ENCODE measurements around the gene NUMB.
"Not testable (repeated sequence)": the region's sequence is repeated elsewhere in the genome, so short reads cannot be mapped to it uniquely, and the experiment has no call there.

Gene NUMB

DNA sequence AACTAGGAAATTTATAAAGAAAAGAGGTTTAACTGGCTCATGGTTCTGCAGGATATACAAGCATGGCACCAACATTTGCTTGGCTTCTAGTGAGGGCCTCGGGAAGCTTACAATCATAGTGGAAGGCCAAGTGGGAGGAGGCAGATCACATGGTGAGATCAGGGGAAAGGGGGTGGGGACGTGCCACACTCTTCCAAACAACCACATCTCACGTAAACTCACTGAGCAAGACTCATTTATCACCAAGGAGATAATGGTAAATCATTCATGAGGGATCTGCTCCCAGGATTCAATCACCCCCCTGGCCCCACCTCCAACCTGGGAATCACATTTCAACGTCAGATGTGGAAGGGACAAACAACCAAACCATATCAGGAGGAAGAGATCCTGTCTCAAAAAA lies 35.8 kb downstream of the NUMB start:
- no peak for DNase-seq (ENCODE audit: low spot score)
- Histone ChIP-seq H3K9ac (ENCODE audit: low read depth, low read length, poor library complexity) (peak overlapping the region; percentile 24), H2BK12ac (ENCODE audit: low read length) (no peak overlapping the region), H3K18ac (ENCODE audit: low read length) (no peak overlapping the region), H2AFZ (ENCODE audit: low read length) (no peak overlapping the region), H4K8ac (ENCODE audit: low read depth, low read length) (no peak overlapping the region), H3K27me3 (ENCODE audit: control insufficient read depth in 3 of 3, insufficient read depth in 3 of 3, low read depth in 1 of 3, low read length in 3 of 3) (no peaks in the 10 kb centered on the region), H3K4me2 (ENCODE audit: insufficient read depth, low read length, poor library complexity, severe bottlenecking) (no peak overlapping the region), H3K9me3 (replicated peaks in 1 of 2; ENCODE audit: control insufficient read depth in 2 of 2, insufficient read depth in 1 of 2, low read depth in 1 of 2, low read length in 2 of 2) (peaks cover 0 to 1% of the 10 kb centered on the region in 2 donors), H2AK5ac (ENCODE audit: low read depth, low read length) (no peak overlapping the region), H3K27ac (replicated peaks; ENCODE audit: low read length) (no peak overlapping the region), H2BK15ac (ENCODE audit: low read length) (no peak overlapping the region), H3K23ac (ENCODE audit: low read depth, low read length, poor library complexity) (no peak overlapping the region), H3K4me1 (ENCODE audit: control insufficient read depth in 2 of 2, insufficient read depth in 1 of 2, low read depth in 1 of 2, low read length in 2 of 2) (no peaks in the 10 kb centered on the region), H3K4me3 (ENCODE audit: low read length in 2 of 2) (no peak overlapping the region), H3K79me1 (ENCODE audit: low read depth, low read length) (peaks cover 3% of the 10 kb centered on the region), H4K91ac (ENCODE audit: low read depth, low read length, poor library complexity) (no peak overlapping the region), H3K14ac (ENCODE audit: low read length) (no peak overlapping the region), H2BK120ac (ENCODE audit: low read depth, low read length) (no peak overlapping the region), H3K4ac (ENCODE audit: low read length) (no peak overlapping the region), H3K36me3 (replicated peaks in 1 of 2; ENCODE audit: control insufficient read depth in 2 of 2, insufficient read depth in 2 of 2, low read length in 2 of 2) (peaks cover 0 to 10% of the 10 kb centered on the region in 2 donors), H2BK5ac (ENCODE audit: low read length) (no peak overlapping the region)
- WGBS, 2 donors (ENCODE audit: extremely low coverage in 2 of 2, insufficient read length in 2 of 2, insufficient replicate concordance in 1 of 2) = no CpG with 5 or more reads among the region's 4 CpGs

DNA sequence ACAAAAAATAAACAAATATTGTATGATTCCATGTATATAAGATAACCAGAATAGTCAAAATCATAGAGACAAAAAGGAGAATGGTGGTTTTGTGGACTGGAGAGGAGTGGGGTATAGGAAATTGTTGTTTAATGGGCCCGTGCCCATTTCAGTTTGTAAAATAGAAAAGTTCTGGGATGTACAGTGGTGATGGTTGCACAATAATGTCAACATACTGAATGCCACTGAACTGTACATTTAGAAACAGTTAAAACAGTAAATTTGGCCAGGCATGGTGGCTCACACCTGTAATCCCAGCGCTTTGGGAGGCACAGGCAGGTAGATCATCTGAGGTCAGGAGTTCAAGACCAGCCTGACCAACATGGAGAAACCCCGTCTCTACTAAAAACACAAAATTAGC lies 40.1 kb downstream of the NUMB start:
- Histone ChIP-seq H2AK5ac (ENCODE audit: low read depth, low read length) (no peak overlapping the region), H2BK120ac (ENCODE audit: low read depth, low read length) (no peak overlapping the region), H3K36me3 (replicated peaks in 1 of 2; ENCODE audit: control insufficient read depth in 2 of 2, insufficient read depth in 2 of 2, low read length in 2 of 2) (peaks cover 0 to 12% of the 10 kb centered on the region in 2 donors), H3K79me1 (ENCODE audit: low read depth, low read length) (peaks cover 3% of the 10 kb centered on the region), H4K8ac (ENCODE audit: low read depth, low read length) (no peak overlapping the region), H3K4ac (ENCODE audit: low read length) (no peak overlapping the region), H3K18ac (ENCODE audit: low read length) (no peak overlapping the region), H3K23ac (ENCODE audit: low read depth, low read length, poor library complexity) (no peak overlapping the region), H3K9ac (ENCODE audit: low read depth, low read length, poor library complexity) (no peak overlapping the region), H3K9me3 (replicated peaks in 1 of 2; ENCODE audit: control insufficient read depth in 2 of 2, insufficient read depth in 1 of 2, low read depth in 1 of 2, low read length in 2 of 2) (peaks cover 5 to 11% of the 10 kb centered on the region in 2 donors), H2BK15ac (ENCODE audit: low read length) (no peak overlapping the region), H3K27me3 (ENCODE audit: control insufficient read depth in 3 of 3, insufficient read depth in 3 of 3, low read depth in 1 of 3, low read length in 3 of 3) (no peaks in the 10 kb centered on the region), H2BK12ac (ENCODE audit: low read length) (no peak overlapping the region), H3K14ac (ENCODE audit: low read length) (no peak overlapping the region), H2BK5ac (ENCODE audit: low read length) (no peak overlapping the region), H3K27ac (replicated peaks; ENCODE audit: low read length) (no peak overlapping the region), H3K4me3 (ENCODE audit: low read length in 2 of 2) (no peak overlapping the region), H3K4me1 (ENCODE audit: control insufficient read depth in 2 of 2, insufficient read depth in 1 of 2, low read depth in 1 of 2, low read length in 2 of 2) (no peaks in the 10 kb centered on the region), H4K91ac (ENCODE audit: low read depth, low read length, poor library complexity) (no peak overlapping the region), H3K4me2 (ENCODE audit: insufficient read depth, low read length, poor library complexity, severe bottlenecking) (no peak overlapping the region), H2AFZ (ENCODE audit: low read length) (no peak overlapping the region)
- no CpG with 5 or more reads among the region's 3 CpGs for WGBS, 2 donors (ENCODE audit: extremely low coverage in 2 of 2, insufficient read length in 2 of 2, insufficient replicate concordance in 1 of 2)
- no peak for DNase-seq (ENCODE audit: low spot score)

DNA sequence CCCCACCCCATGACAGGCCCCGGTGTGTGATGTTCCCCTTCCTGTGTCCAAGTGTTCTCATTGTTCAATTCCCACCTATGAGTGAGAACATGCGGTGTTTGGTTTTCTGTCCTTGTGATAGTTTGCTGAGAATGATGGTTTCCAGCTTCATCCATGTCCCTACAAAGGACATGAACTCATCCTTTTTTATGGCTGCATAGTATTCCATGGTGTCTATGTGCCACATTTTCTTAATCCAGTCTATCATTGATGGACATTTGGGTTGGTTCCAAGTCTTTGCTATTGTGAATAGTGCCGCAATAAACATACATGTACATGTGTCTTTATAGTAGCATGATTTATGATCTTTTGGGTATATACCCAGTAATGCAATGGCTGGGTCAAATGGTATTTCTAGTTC lies 52.1 kb downstream of the NUMB start:
- H2AFZ ChIP-seq (ENCODE audit: low read length); H3K79me1 ChIP-seq (ENCODE audit: low read depth, low read length); DNase-seq (ENCODE audit: low spot score); H3K9ac ChIP-seq (ENCODE audit: low read depth, low read length, poor library complexity); H3K4me3 ChIP-seq (ENCODE audit: low read length in 2 of 2); H2BK12ac ChIP-seq (ENCODE audit: low read length); H3K14ac ChIP-seq (ENCODE audit: low read length); H3K23ac ChIP-seq (ENCODE audit: low read depth, low read length, poor library complexity); H4K8ac ChIP-seq (ENCODE audit: low read depth, low read length); H2AK5ac ChIP-seq (ENCODE audit: low read depth, low read length); H3K18ac ChIP-seq (ENCODE audit: low read length); H3K27ac ChIP-seq (replicated peaks; ENCODE audit: low read length); H3K4me1 ChIP-seq (ENCODE audit: control insufficient read depth in 2 of 2, insufficient read depth in 1 of 2, low read depth in 1 of 2, low read length in 2 of 2); H3K4me2 ChIP-seq (ENCODE audit: insufficient read depth, low read length, poor library complexity, severe bottlenecking); H2BK15ac ChIP-seq (ENCODE audit: low read length); H3K27me3 ChIP-seq (ENCODE audit: control insufficient read depth in 3 of 3, insufficient read depth in 3 of 3, low read depth in 1 of 3, low read length in 3 of 3); H4K91ac ChIP-seq (ENCODE audit: low read depth, low read length, poor library complexity); H3K4ac ChIP-seq (ENCODE audit: low read length); H3K9me3 ChIP-seq (replicated peaks in 1 of 2; ENCODE audit: control insufficient read depth in 2 of 2, insufficient read depth in 1 of 2, low read depth in 1 of 2, low read length in 2 of 2); H2BK5ac ChIP-seq (ENCODE audit: low read length); H2BK120ac ChIP-seq (ENCODE audit: low read depth, low read length): not testable (repeated sequence)
- peaks cover 2 to 23% of the 10 kb centered on the region in 2 donors for H3K36me3 ChIP-seq (replicated peaks in 1 of 2; ENCODE audit: control insufficient read depth in 2 of 2, insufficient read depth in 2 of 2, low read length in 2 of 2)
- WGBS, 2 donors (ENCODE audit: extremely low coverage in 2 of 2, insufficient read length in 2 of 2, insufficient replicate concordance in 1 of 2) = no CpG with 5 or more reads among the region's 3 CpGs

DNA sequence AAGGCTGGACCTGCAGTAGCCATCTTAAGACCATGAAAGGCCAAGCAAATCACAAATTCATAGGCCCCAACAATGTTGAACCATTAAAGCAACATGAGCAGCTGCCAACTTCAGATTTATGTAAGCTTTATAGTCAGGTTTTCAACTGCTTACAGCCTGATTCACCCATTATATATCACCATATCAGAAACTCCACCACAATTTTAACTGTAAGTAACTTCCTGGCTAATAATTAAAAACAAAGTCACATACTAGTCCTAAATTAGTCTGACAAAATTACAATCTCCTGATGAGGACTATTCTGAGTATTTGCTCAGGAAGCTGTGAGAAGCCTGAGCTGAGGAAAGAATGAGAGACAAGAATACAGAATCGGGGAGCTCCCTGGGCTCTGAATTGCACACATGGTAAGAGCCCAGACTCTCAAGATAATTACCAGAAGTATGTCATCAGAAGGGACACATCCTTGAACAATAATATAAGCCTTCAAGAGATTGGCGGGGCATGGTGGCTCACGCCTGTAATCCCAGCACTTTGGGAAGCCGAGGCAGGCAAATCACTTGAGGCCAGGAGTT lies 55.1 kb downstream of the NUMB start:
- no peak overlapping the region for H4K8ac ChIP-seq (ENCODE audit: low read depth, low read length)
- H3K4ac ChIP-seq (ENCODE audit: low read length) = no peak overlapping the region
- H3K4me3 ChIP-seq (ENCODE audit: low read length in 2 of 2) = no peak overlapping the region
- H3K4me2 ChIP-seq (ENCODE audit: insufficient read depth, low read length, poor library complexity, severe bottlenecking) = no peak overlapping the region
- H2BK5ac ChIP-seq (ENCODE audit: low read length) = no peak overlapping the region
- no peak overlapping the region for H2BK15ac ChIP-seq (ENCODE audit: low read length)
- H2AFZ ChIP-seq (ENCODE audit: low read length) = no peak overlapping the region
- H4K91ac ChIP-seq (ENCODE audit: low read depth, low read length, poor library complexity) = no peak overlapping the region
- H3K9ac ChIP-seq (ENCODE audit: low read depth, low read length, poor library complexity) = no peak overlapping the region
- H2BK120ac ChIP-seq (ENCODE audit: low read depth, low read length) = no peak overlapping the region
- H3K9me3 ChIP-seq (replicated peaks in 1 of 2; ENCODE audit: control insufficient read depth in 2 of 2, insufficient read depth in 1 of 2, low read depth in 1 of 2, low read length in 2 of 2) = no peaks in the 10 kb centered on the region
- no peaks in the 10 kb centered on the region for H3K27me3 ChIP-seq (ENCODE audit: control insufficient read depth in 3 of 3, insufficient read depth in 3 of 3, low read depth in 1 of 3, low read length in 3 of 3)
- no peak overlapping the region for H3K27ac ChIP-seq (replicated peaks; ENCODE audit: low read length)
- H3K4me1 ChIP-seq (ENCODE audit: control insufficient read depth in 2 of 2, insufficient read depth in 1 of 2, low read depth in 1 of 2, low read length in 2 of 2) = no peaks in the 10 kb centered on the region
- no peaks in the 10 kb centered on the region for H3K79me1 ChIP-seq (ENCODE audit: low read depth, low read length)
- DNase-seq (ENCODE audit: low spot score) = no peak
- no peak overlapping the region for H2AK5ac ChIP-seq (ENCODE audit: low read depth, low read length)
- no CpG with 5 or more reads among the region's 4 CpGs for WGBS, 2 donors (ENCODE audit: extremely low coverage in 2 of 2, insufficient read length in 2 of 2, insufficient replicate concordance in 1 of 2)
- H2BK12ac ChIP-seq (ENCODE audit: low read length) = no peak overlapping the region
- no peak overlapping the region for H3K14ac ChIP-seq (ENCODE audit: low read length)
- H3K23ac ChIP-seq (ENCODE audit: low read depth, low read length, poor library complexity) = no peak overlapping the region
- H3K18ac ChIP-seq (ENCODE audit: low read length) = no peak overlapping the region
- peaks cover 0 to 8% of the 10 kb centered on the region in 2 donors for H3K36me3 ChIP-seq (replicated peaks in 1 of 2; ENCODE audit: control insufficient read depth in 2 of 2, insufficient read depth in 2 of 2, low read length in 2 of 2)

Data from neuronal stem cell (in vitro differentiated cells).